Measurements from ENCODE around the gene TYW1B. TPM values are rescaled to one million over a fixed set of nuclear protein-coding genes. Genes with fewer than 3 reads are reported as not detected.
"Not testable (repeated sequence)": the region's sequence is repeated elsewhere in the genome, so short reads cannot be mapped to it uniquely, and the experiment has no call there.

Gene TYW1B
- total and polyA plus RNA-seq, 2 donors (not counting 1 experiment from before 2014, with no cell fraction given), result 4.7 to 6.1 TPM

DNA sequence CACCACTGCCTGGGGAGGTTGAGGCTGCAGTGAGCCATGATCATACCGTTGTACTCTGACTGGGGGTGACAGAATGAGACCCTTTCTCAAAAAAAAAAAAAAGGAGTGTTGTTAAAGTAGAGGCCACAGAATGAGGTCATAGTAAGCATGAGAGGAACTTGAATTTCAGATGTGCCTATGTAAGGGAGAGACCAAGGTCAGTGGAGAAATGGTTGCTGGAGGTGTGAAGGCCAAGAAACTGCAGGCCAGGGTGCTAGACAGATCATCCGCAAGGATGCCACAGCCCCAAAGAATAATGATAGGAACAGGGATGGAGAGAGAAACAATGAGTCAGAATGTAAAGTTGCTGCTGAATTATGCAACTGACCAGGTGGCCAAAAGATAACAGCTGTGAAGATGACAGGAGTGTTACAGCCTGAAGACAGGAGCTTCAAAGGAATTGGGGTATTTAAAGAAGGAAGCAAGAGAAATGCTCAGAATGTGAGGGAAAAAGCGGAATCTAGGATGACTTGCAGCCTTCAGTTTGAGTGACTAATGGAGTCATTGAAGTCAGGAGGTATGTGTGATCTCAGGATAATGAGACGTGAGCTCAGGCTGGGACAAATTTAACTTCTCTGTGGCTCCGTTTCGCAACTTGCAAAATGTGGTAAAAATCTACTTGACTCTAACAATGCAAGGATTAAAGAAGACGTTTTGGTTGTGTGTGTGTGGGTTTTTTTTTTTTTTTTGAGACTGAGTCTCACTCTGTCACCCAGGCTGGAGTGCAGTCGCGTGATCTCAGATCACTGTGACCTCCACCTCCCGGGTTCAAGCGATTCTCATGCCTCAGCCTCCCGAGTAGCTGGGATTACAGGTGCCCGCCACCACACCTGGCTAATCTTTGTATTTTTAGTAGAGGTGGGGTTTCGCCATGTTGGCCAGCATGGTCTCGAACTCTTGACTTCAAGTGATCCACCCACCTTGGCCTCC lies 22.2 kb downstream of the TYW1B start:
- no peak overlapping the region for H3K4me3 ChIP-seq (replicated peaks in 1 of 4; ENCODE audit: control extremely low read depth in 1 of 4, insufficient read depth in 1 of 4, low read depth in 3 of 4, low read length in 4 of 4)
- no peaks in the 10 kb centered on the region for H3K79me2 ChIP-seq (ENCODE audit: control insufficient read depth, insufficient read depth, low read length)
- no peaks in the 10 kb centered on the region for H3K9me3 ChIP-seq (ENCODE audit: control insufficient read depth, insufficient read depth, low read depth, low read length)
- no peak for TF ChIP-seq EZH2 (IDR thresholded peaks at IDR 0.05; ENCODE audit: low read length, missing control alignments)
- TF ChIP-seq, protein P1, sequence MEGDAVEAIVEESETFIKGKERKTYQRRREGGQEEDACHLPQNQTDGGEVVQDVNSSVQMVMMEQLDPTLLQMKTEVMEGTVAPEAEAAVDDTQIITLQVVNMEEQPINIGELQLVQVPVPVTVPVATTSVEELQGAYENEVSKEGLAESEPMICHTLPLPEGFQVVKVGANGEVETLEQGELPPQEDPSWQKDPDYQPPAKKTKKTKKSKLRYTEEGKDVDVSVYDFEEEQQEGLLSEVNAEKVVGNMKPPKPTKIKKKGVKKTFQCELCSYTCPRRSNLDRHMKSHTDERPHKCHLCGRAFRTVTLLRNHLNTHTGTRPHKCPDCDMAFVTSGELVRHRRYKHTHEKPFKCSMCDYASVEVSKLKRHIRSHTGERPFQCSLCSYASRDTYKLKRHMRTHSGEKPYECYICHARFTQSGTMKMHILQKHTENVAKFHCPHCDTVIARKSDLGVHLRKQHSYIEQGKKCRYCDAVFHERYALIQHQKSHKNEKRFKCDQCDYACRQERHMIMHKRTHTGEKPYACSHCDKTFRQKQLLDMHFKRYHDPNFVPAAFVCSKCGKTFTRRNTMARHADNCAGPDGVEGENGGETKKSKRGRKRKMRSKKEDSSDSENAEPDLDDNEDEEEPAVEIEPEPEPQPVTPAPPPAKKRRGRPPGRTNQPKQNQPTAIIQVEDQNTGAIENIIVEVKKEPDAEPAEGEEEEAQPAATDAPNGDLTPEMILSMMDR (conservative IDR thresholded peaks at IDR 0.05 in 1 of 2, IDR thresholded peaks at IDR 0.05 in 1 of 2; ENCODE audit: low read depth in 1 of 2, low read length in 2 of 2), result no peak
- no peak overlapping the region for H3K27ac ChIP-seq (ENCODE audit: insufficient read depth, low read length)
- no peak overlapping the region for H3K9ac ChIP-seq (ENCODE audit: insufficient read depth, low read length)
- no peaks in the 10 kb centered on the region for H4K20me1 ChIP-seq (ENCODE audit: control insufficient read depth, extremely low read depth, insufficient read depth, low read length)
- DNase-seq (ENCODE audit: low read depth in 2 of 2), result peak; percentile 33 to 89
- no peaks in the 10 kb centered on the region for H3K4me1 ChIP-seq (ENCODE audit: control insufficient read depth, extremely low read depth, insufficient read depth, low read length)
- no peak overlapping the region for H3K4me2 ChIP-seq (ENCODE audit: extremely low read depth, insufficient read depth, low read length)
- no peak overlapping the region for H2AFZ ChIP-seq (ENCODE audit: low read length)
- no peaks in the 10 kb centered on the region for H3K27me3 ChIP-seq (ENCODE audit: control insufficient read depth, insufficient read depth, low read length)
- H3K36me3 ChIP-seq (ENCODE audit: control insufficient read depth, insufficient read depth, low read length), result no peaks in the 10 kb centered on the region

DNA sequence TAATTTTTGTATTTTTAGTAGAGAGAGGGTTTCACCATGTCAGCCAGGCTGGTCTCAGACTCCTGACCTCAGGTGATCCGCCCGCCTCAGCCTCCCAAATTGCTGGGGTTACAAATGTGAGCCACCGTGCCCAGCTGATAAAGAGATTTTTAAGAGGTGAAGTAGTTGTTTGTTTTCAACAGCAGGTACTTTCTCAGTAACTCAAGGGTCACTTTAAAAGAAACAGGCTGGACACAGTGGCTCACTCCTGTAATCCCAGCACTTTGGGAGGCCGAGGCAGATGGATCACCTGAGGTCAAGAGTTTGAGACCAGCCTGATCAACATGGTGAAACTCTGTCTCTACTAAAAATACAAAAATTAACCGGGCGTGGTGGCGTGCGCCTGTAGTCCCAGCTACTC lies 24.2 kb downstream of the TYW1B start:
- H3K4me2 ChIP-seq (ENCODE audit: extremely low read depth, insufficient read depth, low read length); H3K9me3 ChIP-seq (ENCODE audit: control insufficient read depth, insufficient read depth, low read depth, low read length); H2AFZ ChIP-seq (ENCODE audit: low read length); H3K27me3 ChIP-seq (ENCODE audit: control insufficient read depth, insufficient read depth, low read length); H3K36me3 ChIP-seq (ENCODE audit: control insufficient read depth, insufficient read depth, low read length); DNase-seq (ENCODE audit: low read depth in 2 of 2); H3K79me2 ChIP-seq (ENCODE audit: control insufficient read depth, insufficient read depth, low read length); H3K27ac ChIP-seq (ENCODE audit: insufficient read depth, low read length); H4K20me1 ChIP-seq (ENCODE audit: control insufficient read depth, extremely low read depth, insufficient read depth, low read length); H3K4me3 ChIP-seq (replicated peaks in 1 of 4; ENCODE audit: control extremely low read depth in 1 of 4, insufficient read depth in 1 of 4, low read depth in 3 of 4, low read length in 4 of 4); H3K4me1 ChIP-seq (ENCODE audit: control insufficient read depth, extremely low read depth, insufficient read depth, low read length); H3K9ac ChIP-seq (ENCODE audit: insufficient read depth, low read length): not testable (repeated sequence)

DNA sequence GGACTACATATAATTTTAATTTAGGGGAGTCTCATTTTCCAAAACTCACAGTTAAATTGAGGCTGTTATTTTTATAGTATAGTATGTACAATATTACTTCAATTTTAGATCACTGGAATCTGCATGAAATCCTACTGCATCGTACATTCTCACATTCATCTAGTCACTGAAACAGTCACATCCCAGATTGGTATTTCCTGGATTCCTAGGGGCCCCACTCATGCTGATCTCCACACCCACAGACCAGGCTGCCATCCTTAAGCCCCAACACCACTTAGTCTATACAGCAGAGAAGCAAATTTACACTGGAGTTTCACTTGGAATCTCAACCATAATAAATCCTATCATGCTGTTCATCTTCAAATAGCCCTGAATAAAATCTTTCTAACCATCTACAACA lies 26.4 kb downstream of the TYW1B start:
- H3K79me2 ChIP-seq (ENCODE audit: control insufficient read depth, insufficient read depth, low read length); H3K4me1 ChIP-seq (ENCODE audit: control insufficient read depth, extremely low read depth, insufficient read depth, low read length); H3K36me3 ChIP-seq (ENCODE audit: control insufficient read depth, insufficient read depth, low read length); H2AFZ ChIP-seq (ENCODE audit: low read length); H4K20me1 ChIP-seq (ENCODE audit: control insufficient read depth, extremely low read depth, insufficient read depth, low read length); H3K9me3 ChIP-seq (ENCODE audit: control insufficient read depth, insufficient read depth, low read depth, low read length); H3K9ac ChIP-seq (ENCODE audit: insufficient read depth, low read length); H3K4me3 ChIP-seq (replicated peaks in 1 of 4; ENCODE audit: control extremely low read depth in 1 of 4, insufficient read depth in 1 of 4, low read depth in 3 of 4, low read length in 4 of 4); H3K27me3 ChIP-seq (ENCODE audit: control insufficient read depth, insufficient read depth, low read length); H3K4me2 ChIP-seq (ENCODE audit: extremely low read depth, insufficient read depth, low read length): not testable (repeated sequence)
- peak overlapping the region; percentile 14 for H3K27ac ChIP-seq (ENCODE audit: insufficient read depth, low read length)
- peak; percentile 24 to 70 for DNase-seq (ENCODE audit: low read depth in 2 of 2)

DNA sequence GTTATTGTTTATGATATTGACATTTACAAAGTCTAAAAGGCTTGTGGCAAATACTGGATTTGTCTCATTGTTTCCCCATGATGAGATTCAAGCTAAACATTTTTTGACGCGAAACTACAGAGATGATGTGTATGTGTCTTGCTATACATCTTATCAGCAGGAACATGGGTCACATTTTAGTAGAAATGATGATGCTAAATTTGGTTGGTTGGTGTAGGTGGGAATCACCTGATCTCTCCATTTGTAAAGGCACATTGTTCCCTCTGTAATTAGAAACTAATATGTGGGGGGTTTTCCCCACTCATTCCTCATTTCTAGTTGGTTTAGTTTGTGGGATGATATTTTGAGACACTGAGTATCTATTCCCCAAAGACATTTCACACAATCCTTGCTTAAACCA lies 32.6 kb downstream of the TYW1B start:
- H3K4me1 ChIP-seq (ENCODE audit: control insufficient read depth, extremely low read depth, insufficient read depth, low read length); H4K20me1 ChIP-seq (ENCODE audit: control insufficient read depth, extremely low read depth, insufficient read depth, low read length); H3K79me2 ChIP-seq (ENCODE audit: control insufficient read depth, insufficient read depth, low read length); H3K4me2 ChIP-seq (ENCODE audit: extremely low read depth, insufficient read depth, low read length); DNase-seq (ENCODE audit: low read depth in 2 of 2); H3K9me3 ChIP-seq (ENCODE audit: control insufficient read depth, insufficient read depth, low read depth, low read length); H3K36me3 ChIP-seq (ENCODE audit: control insufficient read depth, insufficient read depth, low read length); H3K4me3 ChIP-seq (replicated peaks in 1 of 4; ENCODE audit: control extremely low read depth in 1 of 4, insufficient read depth in 1 of 4, low read depth in 3 of 4, low read length in 4 of 4); H3K9ac ChIP-seq (ENCODE audit: insufficient read depth, low read length); H2AFZ ChIP-seq (ENCODE audit: low read length); H3K27me3 ChIP-seq (ENCODE audit: control insufficient read depth, insufficient read depth, low read length); H3K27ac ChIP-seq (ENCODE audit: insufficient read depth, low read length): not testable (repeated sequence)

Measured in fibroblast of lung (primary cell).